Right cardiac atrium (tissue), 5 donors: Measurements from ENCODE around the gene NFATC2IP. TPM values are rescaled to one million over a fixed set of nuclear protein-coding genes. Genes with fewer than 3 reads are reported as not detected.

Experiments used
- ATAC-seq, 2 donors: fragments of 200-7000 bp; cut with Tn5 transposase; one replicate each; pipeline versions ENCODE4 v1.8.0 to v1.9.1; 2020; ENCODE audit warnings: moderate library complexity in 2 of 2, mild to moderate bottlenecking in 1 of 2
- DNase-seq, 3 donors: peaks; one replicate each; pipeline ENCODE4 v3.0.0-alpha.2; 2020
- H3K27ac ChIP-seq: one replicate; pipeline ENCODE4 v1.5.1; 2013; ENCODE audit warnings: mild to moderate bottlenecking, low read length, control low read depth, moderate library complexity
- H3K27me3 ChIP-seq: one replicate; pipeline ENCODE4 v1.6.1; 2013; ENCODE audit not compliant: control insufficient read depth, insufficient read depth
- H3K4me1 ChIP-seq: one replicate; pipeline ENCODE4 v1.6.1; 2013; ENCODE audit warnings: low read length; ENCODE audit not compliant: control insufficient read depth, insufficient read depth
- H3K4me3 ChIP-seq: one replicate; pipeline ENCODE4 v1.5.1; 2013; ENCODE audit warnings: low read length, control low read depth
- H3K9me3 ChIP-seq: one replicate; pipeline ENCODE4 v1.6.1; 2013; ENCODE audit warnings: low read length; ENCODE audit not compliant: control insufficient read depth
- WGBS: extraction: QIAGEN DNeasy Blood & Tissue Kit; methylation state at CpG from one replicate; pipeline ENCODE4 v1.1.7; 2013; 5-methylcytosine and 5-hydroxymethylcytosine counted together
- intact Hi-C, 4 donors: fragments of 100-400 bp; cut with DNase I; formaldehyde crosslinking; loops; one replicate each; pipeline versions ENCODE4 v1.11.0 to v1.14.0; 2022 to 2023
- polyA plus RNA-seq: library from polyadenylated mRNA; stranded (reverse); fragments of 200-250 nt; gene quantifications from one replicate; pipeline ENCODE4 v1.2.3, GENCODE V29; 2013
- total RNA-seq, 4 donors: library from RNA; stranded (reverse); fragmentation: NEBNext Ultra II Directional; extraction: Animal tissue kit (Norgen Biotek cat#: 25700); gene quantifications; one replicate each; pipeline ENCODE4 v1.2.1, GENCODE V29; 2021
- donor health status: healthy with polysubstance abuse.
- donor health status: DM: no; HTN: yes; CAD: no.
- donor health status: DM: no; HTN: no; CAD: no.
- donor health status: DM: no; HTN: yes; CAD: no; lungs with severe emphysema.
- donor health status: DM: yes; HTN: yes; CAD: no.

NFATC2IP gene
- total and polyA plus RNA-seq, 5 donors = 13.4 to 18.0 (median 17.2) TPM

DNA sequence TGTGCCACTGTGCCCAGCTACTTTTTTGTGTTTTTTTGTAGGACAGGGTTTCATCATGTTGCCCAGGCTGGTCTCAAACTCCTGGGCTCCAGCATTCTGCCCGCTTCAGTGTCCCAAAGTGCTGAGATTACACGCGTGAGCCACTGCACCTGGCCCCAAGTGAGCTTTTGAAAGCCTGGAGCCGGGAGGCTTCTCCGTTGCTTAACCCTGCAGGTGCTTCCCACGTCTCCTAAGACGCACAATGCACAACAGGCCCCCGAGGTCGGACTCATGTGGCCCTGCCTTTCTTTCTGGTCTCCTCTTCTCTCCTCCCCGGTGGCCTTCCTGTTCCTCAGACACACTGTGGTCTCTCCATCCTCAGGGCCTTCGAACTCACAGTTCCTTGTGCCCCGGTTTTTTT, 38.2 kb upstream of the NFATC2IP start:
- WGBS = 90% methylated on average over 12 of the region's 12 CpGs
- ATAC-seq (no peak), DNase-seq (no peak)
- intact Hi-C loops = no loop called here
- H3K9me3 ChIP-seq = no peaks in the 10 kb centered on the region
- no peaks in the 10 kb centered on the region for H3K4me1 ChIP-seq
- H3K27me3 ChIP-seq = no peaks in the 10 kb centered on the region
- no peak overlapping the region for H3K27ac ChIP-seq
- no peak overlapping the region for H3K4me3 ChIP-seq

DNA sequence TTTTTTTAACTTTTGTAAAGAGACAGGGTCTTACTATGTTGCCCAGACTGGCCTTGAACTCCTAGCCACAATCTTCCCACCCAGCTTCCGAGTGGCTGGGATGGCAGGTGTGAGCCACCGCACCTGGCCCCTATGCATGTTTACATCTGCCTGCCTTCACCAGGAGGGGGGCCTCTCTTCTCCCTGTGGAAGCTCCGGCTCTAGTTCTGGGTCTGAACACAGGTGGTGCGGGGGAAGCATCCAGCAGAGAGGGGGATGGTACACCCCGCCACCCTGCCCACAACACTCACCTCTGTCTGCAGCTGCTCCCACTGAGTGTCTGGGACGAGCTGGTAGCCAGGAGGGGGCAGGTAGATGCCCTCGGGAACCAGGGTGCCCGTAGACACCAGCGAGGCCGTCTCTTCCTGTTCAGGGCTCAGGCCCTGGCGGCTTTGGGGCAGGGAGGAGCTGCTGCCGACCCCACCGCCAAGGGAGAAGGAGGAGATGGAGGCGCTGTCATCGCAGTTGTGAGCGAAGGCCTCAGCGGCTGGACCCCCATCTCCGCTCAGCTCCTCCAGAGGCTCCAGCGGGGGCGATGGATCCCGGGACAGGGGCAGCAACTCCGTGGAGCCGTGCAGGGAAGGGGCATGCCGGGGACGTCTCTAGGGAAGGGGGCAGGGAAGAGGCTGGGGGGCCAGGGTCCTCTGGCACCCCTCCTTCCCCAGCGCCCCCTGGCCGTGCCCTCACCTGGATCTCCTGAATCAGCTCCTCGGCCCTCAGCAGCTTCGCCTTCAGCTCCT, 36.6 kb upstream of the NFATC2IP start:
- peak; percentile 36 to 40 for ATAC-seq
- intact Hi-C loops = no loop called here

DNA sequence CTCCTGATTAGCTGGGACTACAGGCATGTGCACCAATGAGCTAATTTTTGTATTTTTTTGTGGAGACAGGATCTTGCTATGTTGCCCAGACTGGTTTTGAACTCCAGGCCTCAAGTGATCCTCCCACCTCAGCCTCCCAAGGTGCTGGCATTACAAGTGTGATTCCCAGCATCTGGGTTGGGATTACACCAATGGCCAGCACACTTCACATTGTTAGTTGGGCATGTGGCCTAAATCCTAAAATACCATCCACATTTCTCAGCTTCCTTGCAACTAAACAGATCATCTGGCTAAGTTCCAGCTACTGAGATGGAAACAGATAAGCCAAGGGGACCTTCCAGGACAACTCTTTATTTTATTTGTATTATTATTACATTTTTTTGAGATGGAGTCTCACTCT, 35.6 kb upstream of the NFATC2IP start:
- DNase-seq (no peak), ATAC-seq (no peak)
- no peaks in the 10 kb centered on the region for H3K9me3 ChIP-seq
- intact Hi-C loops = no loop called here
- no peaks in the 10 kb centered on the region for H3K27me3 ChIP-seq
- H3K27ac ChIP-seq = no peak overlapping the region
- H3K4me1 ChIP-seq = no peaks in the 10 kb centered on the region
- no peak overlapping the region for H3K4me3 ChIP-seq

More for the DNA sequence above, 36.6 kb upstream of the NFATC2IP start:
- DNase-seq = peak in 1 of 3 donors; percentile 51
- Histone ChIP-seq H3K4me3 (no peak overlapping the region), H3K4me1 (no peaks in the 10 kb centered on the region), H3K27ac (no peak overlapping the region), H3K9me3 (no peaks in the 10 kb centered on the region), H3K27me3 (no peaks in the 10 kb centered on the region)
- 92% methylated on average over 29 of the region's 29 CpGs for WGBS

DNA sequence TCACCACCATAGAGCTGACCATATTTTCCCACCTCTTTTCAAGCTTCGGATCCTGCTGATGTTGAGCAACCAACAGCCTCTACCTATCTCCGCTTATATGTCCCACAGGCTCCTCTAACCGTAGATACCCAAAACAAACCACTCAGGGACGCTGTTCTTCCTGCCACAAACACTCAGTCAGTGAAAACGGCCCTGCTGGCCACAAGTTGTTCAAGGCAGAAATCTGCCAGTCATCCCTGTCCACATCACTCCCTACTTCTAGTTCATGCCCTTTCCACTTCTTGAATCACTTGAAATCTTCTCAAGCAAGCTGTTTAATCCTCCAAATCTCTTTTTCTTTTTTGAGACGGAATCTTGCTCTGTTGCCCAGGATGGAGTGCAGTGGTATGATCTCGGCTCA, 33.6 kb upstream of the NFATC2IP start:
- no peak for ATAC-seq
- 87% methylated on average over 7 of the region's 7 CpGs for WGBS
- no peaks in the 10 kb centered on the region for H3K9me3 ChIP-seq
- intact Hi-C loops = no loop called here
- H3K4me3 ChIP-seq = no peak overlapping the region
- H3K27me3 ChIP-seq = no peaks in the 10 kb centered on the region
- no peaks in the 10 kb centered on the region for H3K4me1 ChIP-seq
- H3K27ac ChIP-seq = no peak overlapping the region
- DNase-seq = no peak

DNA sequence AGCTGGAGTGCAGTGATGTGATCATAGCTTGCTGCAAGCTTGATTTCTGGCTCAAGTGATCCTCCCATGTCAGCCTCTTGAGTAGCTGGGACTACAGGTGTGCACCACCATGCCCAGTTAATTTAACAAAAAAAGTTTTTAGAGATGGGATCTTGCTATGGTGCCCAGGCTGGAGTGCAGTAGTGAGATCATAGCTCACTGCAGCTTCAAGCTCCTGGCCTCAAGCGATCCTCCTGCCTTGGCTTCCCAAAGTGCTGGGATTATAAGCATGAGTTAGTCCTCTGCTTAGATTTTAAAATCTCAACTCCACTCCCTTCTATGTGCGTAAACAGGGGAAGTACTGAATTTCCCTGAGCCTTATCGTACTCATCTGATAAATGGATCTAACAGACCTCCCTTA, 32.0 kb upstream of the NFATC2IP start:
- no peak overlapping the region for H3K27ac ChIP-seq
- intact Hi-C loops = no loop called here
- H3K27me3 ChIP-seq = no peaks in the 10 kb centered on the region
- no peak overlapping the region for H3K4me3 ChIP-seq
- H3K9me3 ChIP-seq = no peaks in the 10 kb centered on the region
- ATAC-seq = no peak
- DNase-seq = no peak
- H3K4me1 ChIP-seq = no peaks in the 10 kb centered on the region
- 99% methylated on average over 3 of the region's 3 CpGs for WGBS

DNA sequence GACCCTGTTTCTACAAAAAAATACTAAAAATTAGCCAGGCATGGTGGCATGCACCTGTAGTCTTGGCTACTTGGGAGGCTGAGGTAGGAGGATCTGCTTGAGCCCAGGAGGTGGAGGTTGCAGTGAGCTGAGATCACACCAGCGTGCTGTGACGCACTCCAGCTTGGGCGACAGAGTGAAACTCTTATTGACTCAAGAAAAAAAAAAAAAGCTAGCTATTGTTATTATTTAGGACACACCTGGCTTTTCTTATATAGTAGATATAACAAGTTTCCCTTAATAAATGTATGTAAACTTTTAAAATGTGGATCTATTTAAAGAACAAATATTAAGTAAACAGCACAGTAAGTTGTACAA, 27.5 kb upstream of the NFATC2IP start:
- Histone ChIP-seq H3K4me3 (no peak overlapping the region), H3K27ac (no peak overlapping the region), H3K9me3 (no peaks in the 10 kb centered on the region), H3K4me1 (no peaks in the 10 kb centered on the region), H3K27me3 (no peaks in the 10 kb centered on the region)
- DNase-seq (no peak), ATAC-seq (no peak)
- intact Hi-C loops = no loop called here
- 97% methylated on average over 3 of the region's 3 CpGs for WGBS

- Histone ChIP-seq H3K4me1 (no peaks in the 10 kb centered on the region), H3K27me3 (no peaks in the 10 kb centered on the region), H3K27ac (no peak overlapping the region), H3K9me3 (no peaks in the 10 kb centered on the region), H3K4me3 (no peak overlapping the region)
- 61% methylated on average over 13 of the region's 13 CpGs for WGBS
- DNase-seq (no peak), ATAC-seq (no peak)
- intact Hi-C loops = no loop called here
Observed at GRCh38 chr16:28923652-28924398, 26.9 kb upstream of the NFATC2IP start.

GRCh38 chr16:28924399-28924761, 26.4 kb upstream of the NFATC2IP start:
- Histone ChIP-seq H3K4me1 (no peaks in the 10 kb centered on the region), H3K9me3 (no peaks in the 10 kb centered on the region), H3K27ac (no peak overlapping the region), H3K4me3 (peak overlapping the region; percentile 74), H3K27me3 (no peaks in the 10 kb centered on the region)
- DNase-seq (peak in 2 of 3 donors; percentile 57 to 69), ATAC-seq (no peak)
- 29% methylated on average over 15 of the region's 15 CpGs for WGBS
- intact Hi-C loops = no loop called here

DNA sequence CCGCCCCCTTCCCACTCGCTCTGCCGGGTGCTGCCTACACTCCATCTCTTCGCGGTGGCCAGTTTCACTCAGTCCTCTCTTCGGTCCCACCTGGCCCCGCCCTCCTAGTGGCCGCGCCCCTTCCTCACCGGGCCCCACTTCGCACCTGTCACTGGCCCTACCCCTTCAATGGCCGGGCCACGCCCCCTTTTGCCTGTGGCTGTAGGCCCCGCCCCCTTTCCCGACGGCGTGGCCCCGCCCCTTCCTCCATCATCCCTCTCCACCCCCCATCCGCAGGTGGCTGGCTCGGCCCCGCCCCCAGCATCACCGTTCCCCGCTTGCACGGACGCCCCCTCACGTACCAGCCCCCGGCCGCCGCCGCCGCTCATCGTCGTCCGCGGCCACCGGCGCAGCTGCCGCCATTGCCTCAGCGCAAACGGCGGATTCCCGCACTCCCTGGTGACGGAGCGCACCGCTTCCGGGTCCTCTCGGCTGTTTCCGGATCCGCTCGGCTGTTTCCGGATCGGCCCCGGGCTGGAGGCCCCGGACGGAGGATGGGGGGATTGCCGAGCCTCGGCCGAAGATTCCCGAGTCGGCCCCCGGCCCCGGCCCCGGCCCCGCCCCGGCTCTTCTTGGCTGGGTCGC, 25.9 kb upstream of the NFATC2IP start, which contains the start of gene RABEP2:
Gene RABEP2 (minus strand): TSS at position 477 of the 624 bp plus-strand sequence. CDS start 75 bp downstream, at position 402.
- intact Hi-C loops = loop anchor here in 1 of 4 donors (5.0 kb wide), 1 partner anchor 43 kb away; no protein-coding TSS in a partner anchor
- ATAC-seq = peak; percentile 95 to 96
- Histone ChIP-seq H3K27ac (peak within 1 kb of the TSS; percentile 97), H3K4me1 (no peaks in the 10 kb centered on the region), H3K4me3 (peak within 1 kb of the TSS; percentile 74), H3K9me3 (no peaks in the 10 kb centered on the region), H3K27me3 (no peaks in the 10 kb centered on the region)
- under 1% methylated on average over 66 of the region's 66 CpGs for WGBS
- DNase-seq = peak; percentile 93 to 99 (median 97)

DNA sequence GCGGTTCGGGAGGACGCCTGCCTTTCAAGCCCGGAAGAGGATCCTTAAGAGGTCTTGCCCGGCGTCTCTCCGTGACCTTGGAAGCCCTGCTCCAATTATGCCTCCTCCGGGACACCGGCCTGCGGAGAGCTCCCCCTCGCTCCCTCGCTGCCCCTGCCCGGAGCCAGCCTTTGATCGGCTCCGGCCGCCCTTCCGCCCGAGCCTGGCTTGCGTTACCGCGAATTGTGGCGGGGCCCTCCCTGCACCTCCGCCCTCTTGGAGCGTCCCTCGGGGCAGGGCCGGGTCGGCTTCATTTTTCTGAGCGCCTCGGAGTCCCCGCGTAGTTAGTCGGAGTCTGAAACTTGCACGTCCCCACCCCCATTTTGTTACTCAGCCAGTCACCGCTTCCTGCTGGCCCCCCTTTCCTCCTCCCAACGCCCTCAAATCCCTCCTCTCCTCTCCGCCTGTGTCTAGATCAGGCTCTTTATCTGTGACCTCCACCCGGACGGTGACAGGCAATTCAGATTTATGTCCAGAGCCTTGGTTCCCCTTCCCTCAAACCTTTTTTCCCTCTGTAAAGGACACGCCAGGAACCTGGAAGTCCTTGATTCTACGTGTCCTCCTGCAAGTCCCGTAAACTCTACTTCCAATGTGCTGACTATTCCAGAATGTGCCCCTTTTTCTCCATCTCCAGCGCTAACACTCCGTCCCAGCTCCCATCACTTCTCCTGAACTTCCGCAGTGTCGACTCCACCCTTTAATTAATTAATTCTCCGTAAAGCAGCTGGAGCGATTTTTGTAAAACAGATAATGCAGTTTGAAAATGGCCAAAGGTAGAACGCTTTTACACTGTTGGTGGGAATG, 25.1 kb upstream of the NFATC2IP start:
- ATAC-seq = peak; percentile 82 to 87
- peak; percentile 91 to 94 (median 93) for DNase-seq
- intact Hi-C loops = loop anchor here in 1 of 4 donors (5.0 kb wide), 1 partner anchor 43 kb away; no protein-coding TSS in a partner anchor

More for the DNA sequence above, 25.1 kb upstream of the NFATC2IP start:
- WGBS = under 1% methylated on average over 48 of the region's 48 CpGs
- Histone ChIP-seq H3K9me3 (no peaks in the 10 kb centered on the region), H3K27ac (peak overlapping the region; percentile 97), H3K27me3 (no peaks in the 10 kb centered on the region), H3K4me1 (no peaks in the 10 kb centered on the region), H3K4me3 (peak overlapping the region; percentile 74)
